Measurements from ENCODE around the gene PHLDB3.

GRCh38 chr19:43525836-43526771 lies 21.6 kb upstream of the PHLDB3 start:
- TF ChIP-seq POLR2AphosphoS5 (IDR thresholded peaks at IDR 0.05; ENCODE audit: insufficient read depth, low read depth, low read length), result no peak
- no peak for TF ChIP-seq POLR2A (IDR thresholded peaks at IDR 0.05; ENCODE audit: low read depth, low read length)
- no peak for TF ChIP-seq GATA2 (IDR thresholded peaks at IDR 0.05; ENCODE audit: insufficient read depth, insufficient read length, low read depth, low read length)
